ENCODE data around the gene CNST. TPM values are rescaled to one million over a fixed set of nuclear protein-coding genes. Genes with fewer than 3 reads are reported as not detected.

Gene CNST
- total and polyA plus RNA-seq, 2 donors from 2014 or later = 5.6 to 24.1 TPM

GRCh38 chr1:246624091-246624490, 57.8 kb downstream of the CNST start:
- Histone ChIP-seq H3K27ac (ENCODE audit: low read depth in 2 of 2, low read length in 2 of 2) (no peak overlapping the region), H3K4me3 (ENCODE audit: low read length in 3 of 3) (no peak overlapping the region), H3K27me3 (ENCODE audit: control insufficient read depth, insufficient read depth, low read length) (no peaks in the 10 kb centered on the region), H3K9me3 (ENCODE audit: control insufficient read depth in 2 of 3, insufficient read depth in 1 of 3, low read length in 3 of 3) (no peaks in the 10 kb centered on the region), H3K36me3 (ENCODE audit: control insufficient read depth in 2 of 3, insufficient read depth in 3 of 3, low read length in 3 of 3) (peaks cover 0 to 3% (median 0%) of the 10 kb centered on the region in 3 donors), H3K9ac (ENCODE audit: low read length in 3 of 3) (no peak overlapping the region), H3K4me1 (ENCODE audit: control insufficient read depth in 2 of 3, insufficient read depth in 2 of 3, low read depth in 1 of 3, low read length in 3 of 3) (peaks cover 0 to 2% (median 0%) of the 10 kb centered on the region in 3 donors)
- TF ChIP-seq CTCF (IDR thresholded peaks at IDR 0.05; ENCODE audit: borderline replicate concordance, extremely low read depth, insufficient read depth) = no peak
- intact Hi-C loops (cut with DNase I) = no loop called here
- FAIRE-seq (no peak), DNase-seq (no peak)

GRCh38 chr1:246629030-246629429, 62.8 kb downstream of the CNST start:
- Histone ChIP-seq H3K36me3 (ENCODE audit: control insufficient read depth in 2 of 3, insufficient read depth in 3 of 3, low read length in 3 of 3) (peaks cover 0 to 3% (median 0%) of the 10 kb centered on the region in 3 donors), H3K27me3 (ENCODE audit: control insufficient read depth, insufficient read depth, low read length) (no peaks in the 10 kb centered on the region), H3K4me3 (ENCODE audit: low read length in 3 of 3) (no peak overlapping the region), H3K9ac (ENCODE audit: low read length in 3 of 3) (no peak overlapping the region), H3K4me1 (ENCODE audit: control insufficient read depth in 2 of 3, insufficient read depth in 2 of 3, low read depth in 1 of 3, low read length in 3 of 3) (peaks cover 0 to 5% (median 3%) of the 10 kb centered on the region in 3 donors), H3K9me3 (ENCODE audit: control insufficient read depth in 2 of 3, insufficient read depth in 1 of 3, low read length in 3 of 3) (no peaks in the 10 kb centered on the region), H3K27ac (ENCODE audit: low read depth in 2 of 2, low read length in 2 of 2) (no peak overlapping the region)
- intact Hi-C loops (cut with DNase I) = no loop called here
- DNase-seq (no peak), FAIRE-seq (no peak)
- TF ChIP-seq CTCF (IDR thresholded peaks at IDR 0.05; ENCODE audit: borderline replicate concordance, extremely low read depth, insufficient read depth) = no peak

GRCh38 chr1:246629976-246630375, 63.7 kb downstream of the CNST start:
- H3K27ac ChIP-seq (ENCODE audit: low read depth in 2 of 2, low read length in 2 of 2) = no peak overlapping the region
- H3K9me3 ChIP-seq (ENCODE audit: control insufficient read depth in 2 of 3, insufficient read depth in 1 of 3, low read length in 3 of 3) = no peaks in the 10 kb centered on the region
- H3K4me3 ChIP-seq (ENCODE audit: low read length in 3 of 3) = no peak overlapping the region
- H3K27me3 ChIP-seq (ENCODE audit: control insufficient read depth, insufficient read depth, low read length) = no peaks in the 10 kb centered on the region
- FAIRE-seq (no peak), DNase-seq (no peak)
- intact Hi-C loops (cut with DNase I) = no loop called here
- no peak overlapping the region for H3K9ac ChIP-seq (ENCODE audit: low read length in 3 of 3)
- peaks cover 0 to 3% (median 0%) of the 10 kb centered on the region in 3 donors for H3K36me3 ChIP-seq (ENCODE audit: control insufficient read depth in 2 of 3, insufficient read depth in 3 of 3, low read length in 3 of 3)
- no peak for TF ChIP-seq CTCF (IDR thresholded peaks at IDR 0.05; ENCODE audit: borderline replicate concordance, extremely low read depth, insufficient read depth)
- peaks cover 0 to 5% (median 3%) of the 10 kb centered on the region in 3 donors for H3K4me1 ChIP-seq (ENCODE audit: control insufficient read depth in 2 of 3, insufficient read depth in 2 of 3, low read depth in 1 of 3, low read length in 3 of 3)

- Histone ChIP-seq H3K4me3 (ENCODE audit: low read length in 3 of 3) (no peak overlapping the region), H3K36me3 (ENCODE audit: control insufficient read depth in 2 of 3, insufficient read depth in 3 of 3, low read length in 3 of 3) (peaks cover 0 to 3% (median 0%) of the 10 kb centered on the region in 3 donors)
- FAIRE-seq = no peak
These were observed 65.2 kb downstream of the CNST start for GRCh38 chr1:246631426-246631825.

More at GRCh38 chr1:246631426-246631825, 65.2 kb downstream of the CNST start:
- no peaks in the 10 kb centered on the region for H3K9me3 ChIP-seq (ENCODE audit: control insufficient read depth in 2 of 3, insufficient read depth in 1 of 3, low read length in 3 of 3)
- H3K27me3 ChIP-seq (ENCODE audit: control insufficient read depth, insufficient read depth, low read length) = no peaks in the 10 kb centered on the region
- no peak for DNase-seq
- H3K27ac ChIP-seq (ENCODE audit: low read depth in 2 of 2, low read length in 2 of 2) = no peak overlapping the region
- no peak overlapping the region for H3K9ac ChIP-seq (ENCODE audit: low read length in 3 of 3)
- intact Hi-C loops (cut with DNase I) = no loop called here
- peaks cover 0 to 5% (median 3%) of the 10 kb centered on the region in 3 donors for H3K4me1 ChIP-seq (ENCODE audit: control insufficient read depth in 2 of 3, insufficient read depth in 2 of 3, low read depth in 1 of 3, low read length in 3 of 3)
- no peak for TF ChIP-seq CTCF (IDR thresholded peaks at IDR 0.05; ENCODE audit: borderline replicate concordance, extremely low read depth, insufficient read depth)

Measured in kidney (tissue), 14 donors.